ENCODE measurements around the gene UNC13A.

DNA sequence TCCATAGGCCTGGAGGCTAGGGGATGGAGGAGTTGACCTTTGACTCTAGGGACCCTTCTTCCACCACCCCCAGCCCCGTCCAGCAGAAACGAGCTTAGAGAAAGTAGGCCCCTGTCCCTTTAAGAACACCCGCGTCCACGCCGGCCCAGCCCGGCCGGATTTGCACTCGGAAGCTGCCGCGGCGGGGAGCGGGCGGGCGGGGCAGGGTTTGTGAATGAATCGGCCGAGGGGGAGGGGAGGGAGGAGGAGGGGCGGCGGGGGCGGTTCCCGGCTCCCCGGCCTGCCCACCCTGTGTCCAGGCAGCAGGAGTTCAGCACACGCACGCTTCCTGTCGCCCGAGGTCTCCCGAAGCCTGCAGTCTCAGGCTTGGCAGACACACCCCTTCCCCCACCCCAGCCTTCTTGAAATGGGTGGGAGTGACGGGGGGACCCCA, 1.5 kb downstream of the UNC13A start:
- TF ChIP-seq, protein P1, sequence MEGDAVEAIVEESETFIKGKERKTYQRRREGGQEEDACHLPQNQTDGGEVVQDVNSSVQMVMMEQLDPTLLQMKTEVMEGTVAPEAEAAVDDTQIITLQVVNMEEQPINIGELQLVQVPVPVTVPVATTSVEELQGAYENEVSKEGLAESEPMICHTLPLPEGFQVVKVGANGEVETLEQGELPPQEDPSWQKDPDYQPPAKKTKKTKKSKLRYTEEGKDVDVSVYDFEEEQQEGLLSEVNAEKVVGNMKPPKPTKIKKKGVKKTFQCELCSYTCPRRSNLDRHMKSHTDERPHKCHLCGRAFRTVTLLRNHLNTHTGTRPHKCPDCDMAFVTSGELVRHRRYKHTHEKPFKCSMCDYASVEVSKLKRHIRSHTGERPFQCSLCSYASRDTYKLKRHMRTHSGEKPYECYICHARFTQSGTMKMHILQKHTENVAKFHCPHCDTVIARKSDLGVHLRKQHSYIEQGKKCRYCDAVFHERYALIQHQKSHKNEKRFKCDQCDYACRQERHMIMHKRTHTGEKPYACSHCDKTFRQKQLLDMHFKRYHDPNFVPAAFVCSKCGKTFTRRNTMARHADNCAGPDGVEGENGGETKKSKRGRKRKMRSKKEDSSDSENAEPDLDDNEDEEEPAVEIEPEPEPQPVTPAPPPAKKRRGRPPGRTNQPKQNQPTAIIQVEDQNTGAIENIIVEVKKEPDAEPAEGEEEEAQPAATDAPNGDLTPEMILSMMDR (conservative IDR thresholded peaks at IDR 0.05 in 1 of 2, IDR thresholded peaks at IDR 0.05 in 1 of 2; ENCODE audit: low read depth in 1 of 2, low read length in 2 of 2), result no peak
- no peak for TF ChIP-seq EZH2 (IDR thresholded peaks at IDR 0.05; ENCODE audit: low read length, missing control alignments)

Data from fibroblast of lung (primary cell).